B cell (primary cell): ENCODE measurements around the gene KLHL22. TPM values are rescaled to one million over a fixed set of nuclear protein-coding genes. Genes with fewer than 3 reads are reported as not detected.
"Not testable (repeated sequence)": the region's sequence is repeated elsewhere in the genome, so short reads cannot be mapped to it uniquely, and the experiment has no call there.

Experiments
- ATAC-seq: fragments of 200-7000 bp; cut with Tn5 transposase; one replicate; pipeline ENCODE4 v1.10.0; 2021; ENCODE audit warnings: low read depth, mild to moderate bottlenecking, moderate number of reproducible peaks, moderate library complexity
- CTCF ChIA-PET: fragments of 350-600 bp; sonication (Branson Sonifier 250); formaldehyde crosslinking; loops from one replicate; lab custom pipeline; 2021; ENCODE audit warnings: antibody characterized with exemption, inconsistent platforms; lab: Charles Lee
- POLR2A ChIA-PET: fragments of 350-600 bp; sonication (Branson Sonifier 250); formaldehyde crosslinking; loops from one replicate; lab custom pipeline; 2021; ENCODE audit warnings: antibody characterized with exemption; lab: Charles Lee
- DNase-seq: peaks from one replicate; pipeline ENCODE4 v3.0.0; 2013
- H2AFZ ChIP-seq: 2 replicates; pipeline ENCODE4 v1.6.1; 2012; ENCODE audit warnings: mild to moderate bottlenecking, low read depth, low read length; ENCODE audit not compliant: insufficient read depth, poor library complexity, severe bottlenecking
- H3K27ac ChIP-seq, 2 donors: 1 replicate in 1 of 2; 2 replicates in 1 of 2; pipeline ENCODE4 v1.5.1; 2012 to 2013; ENCODE audit warnings: low read length in 2 of 2, mild to moderate bottlenecking in 2 of 2, moderate library complexity in 1 of 2
- H3K27me3 ChIP-seq, 4 experiments: fragments of 200-600 bp in 1 of 4; sonication (generic) in 1 of 4; replicated peaks in 1 of 4; 1 replicate in 2 of 4; 2 replicates in 2 of 4; pipeline versions ENCODE4 v1.6.1 to v1.7.0; 2013 to 2016; ENCODE audit warnings: low read length in 3 of 4, mild to moderate bottlenecking in 2 of 4, mixed read lengths in 1 of 4, moderate library complexity in 1 of 4; ENCODE audit not compliant: insufficient read depth in 4 of 4, control insufficient read depth in 3 of 4; ENCODE audit errors: control extremely low read depth in 1 of 4
- H3K36me3 ChIP-seq, 2 experiments: replicated peaks in 1 of 2; 1 replicate in 1 of 2; 2 replicates in 1 of 2; pipeline versions ENCODE4 v1.6.1 to v1.7.1; 2013; ENCODE audit warnings: low read length in 1 of 2; ENCODE audit not compliant: insufficient read depth in 2 of 2, control insufficient read depth in 1 of 2; ENCODE audit errors: control extremely low read depth in 1 of 2, extremely low read depth in 1 of 2
- H3K4me1 ChIP-seq, 2 donors: fragments of 200-600 bp in 1 of 2; sonication (generic) in 1 of 2; 1 replicate in 1 of 2; 2 replicates in 1 of 2; pipeline versions ENCODE4 v1.5.1 to v1.6.1; 2013 to 2017; ENCODE audit warnings: low read length in 2 of 2; ENCODE audit not compliant: control insufficient read depth in 2 of 2, insufficient read depth in 2 of 2
- H3K4me2 ChIP-seq: replicated peaks from 2 replicates; pipeline ENCODE3; 2012; ENCODE audit warnings: mild to moderate bottlenecking, low read depth, low read length; ENCODE audit not compliant: poor library complexity, severe bottlenecking
- H3K4me3 ChIP-seq, 5 experiments: fragments of 200-600 bp in 1 of 5; sonication (generic) in 1 of 5; 1 replicate in 3 of 5; 2 replicates in 2 of 5; pipeline versions ENCODE4 v1.5.1 to v1.7.0; 2011 to 2016; ENCODE audit warnings: low read length in 4 of 5, mild to moderate bottlenecking in 4 of 5, low read depth in 2 of 5, control low read depth in 1 of 5, moderate library complexity in 1 of 5; ENCODE audit not compliant: insufficient read depth in 1 of 5; ENCODE audit errors: control extremely low read depth in 1 of 5, extremely low read depth in 1 of 5
- H3K79me2 ChIP-seq: fragments of 200-600 bp; sonication (generic); one replicate; pipeline ENCODE4 v1.6.0; 2016; ENCODE audit warnings: low read length; ENCODE audit not compliant: control insufficient read depth, insufficient read depth
- H3K9ac ChIP-seq: fragments of 200-600 bp; sonication (generic); 2 replicates; pipeline ENCODE4 v1.6.1; 2017; ENCODE audit warnings: mild to moderate bottlenecking, low read length, moderate library complexity
- H3K9me3 ChIP-seq, 3 donors: one replicate each; pipeline versions ENCODE4 v1.6.1 to v1.7.1; 2013; ENCODE audit warnings: low read length in 2 of 3; ENCODE audit not compliant: control insufficient read depth in 2 of 3, insufficient read depth in 1 of 3; ENCODE audit errors: control extremely low read depth in 1 of 3
- H4K20me1 ChIP-seq: 2 replicates; pipeline ENCODE4 v1.6.0; 2012; ENCODE audit warnings: mild to moderate bottlenecking, low read length; ENCODE audit not compliant: insufficient read depth, control insufficient read depth, poor library complexity, severe bottlenecking
- H3K27ac Mint-ChIP-seq: one replicate; pipeline ENCODE4 v1.8.0; 2021; ENCODE audit warnings: mixed read lengths
- H3K27me3 Mint-ChIP-seq: one replicate; pipeline ENCODE4 v1.8.0; 2021; ENCODE audit warnings: mixed read lengths
- H3K4me1 Mint-ChIP-seq: one replicate; pipeline ENCODE4 v1.8.0; 2021; ENCODE audit warnings: mixed read lengths
- H3K4me3 Mint-ChIP-seq: one replicate; pipeline ENCODE4 v1.8.0; 2021; ENCODE audit warnings: mixed read lengths
- H3K9me3 Mint-ChIP-seq: one replicate; pipeline ENCODE4 v1.8.0; 2022; ENCODE audit warnings: mixed read lengths; ENCODE audit not compliant: insufficient read depth
- CTCF ChIP-seq: fragments of 200-600 bp; IDR thresholded peaks from one replicate; pipeline ENCODE4 v1.8.0; 2022; ENCODE audit warnings: antibody characterized with exemption, mild to moderate bottlenecking
- EZH2 ChIP-seq: IDR thresholded peaks from 2 replicates; pipeline ENCODE4 v1.6.1; 2012; ENCODE audit warnings: borderline replicate concordance, low read depth, mild to moderate bottlenecking, moderate library complexity, low read length; ENCODE audit not compliant: insufficient read depth, poor library complexity, severe bottlenecking
- WGBS: methylation state at CpG from one replicate; pipeline ENCODE4 v1.1.5; 2013; ENCODE audit warnings: missing lambda C conversion rate; ENCODE audit not compliant: insufficient coverage; 5-methylcytosine and 5-hydroxymethylcytosine counted together
- intact Hi-C: fragments of 100-400 bp; cut with micrococcal nuclease; formaldehyde crosslinking; loops from one replicate; pipeline ENCODE4 v1.10.0; 2022
- polyA plus RNA-seq: library from polyadenylated mRNA; depleted of rRNA; stranded (reverse); fragments of >200 nt; gene quantifications from 2 replicates; pipeline ENCODE4 v1.2.3, GENCODE V29; 2012
- total RNA-seq, 2 donors: library from RNA; stranded (reverse); fragments of 120-200 nt in 1 of 2; gene quantifications; 1 replicate in 1 of 2; 2 replicates in 1 of 2; pipeline versions ENCODE4 v1.2.3 to v1.2.4, GENCODE V29; 2013 to 2022

KLHL22 gene
- total and polyA plus RNA-seq, 2 donors (not counting 1 experiment from before 2014, with no cell fraction given): 37.0 to 45.6 TPM

GRCh38 chr22:20471126-20471833, 24.3 kb downstream of the KLHL22 start:
- intact Hi-C loops: no loop called here
- Histone ChIP-seq H3K9me3 (no peaks in the 10 kb centered on the region), H3K79me2 (no peaks in the 10 kb centered on the region), H2AFZ (no peak overlapping the region), H3K27me3 (no peaks in the 10 kb centered on the region), H3K36me3 (peaks cover 0 to 30% of the 10 kb centered on the region in 2 experiments), H3K27ac (no peak overlapping the region), H3K4me2 (no peak overlapping the region), H3K9ac (no peak overlapping the region), H3K4me1 (no peaks in the 10 kb centered on the region), H4K20me1 (no peaks in the 10 kb centered on the region), H3K4me3 (no peak overlapping the region)
- H3K4me3 Mint-ChIP-seq: no peak overlapping the region
- ATAC-seq (no peak), DNase-seq (no peak)
- TF ChIP-seq CTCF (no peak), EZH2 (no peak)
- peaks cover 9% of the 10 kb centered on the region for H3K4me1 Mint-ChIP-seq
- ChIA-PET POLR2A (no interaction called here), CTCF (interaction anchor here (1.3 kb wide), 1 partner anchor 53 kb away, joined by 3 read pairs; no protein-coding TSS in a partner anchor)
- no peak overlapping the region for H3K27ac Mint-ChIP-seq
- WGBS: 100% methylated on average over 4 of the region's 9 CpGs
- no peaks in the 10 kb centered on the region for H3K27me3 Mint-ChIP-seq
- no peaks in the 10 kb centered on the region for H3K9me3 Mint-ChIP-seq

GRCh38 chr22:20470525-20470924, 25.1 kb downstream of the KLHL22 start:
- H3K9me3 Mint-ChIP-seq, H3K9me3 ChIP-seq, H3K79me2 ChIP-seq, H3K27ac ChIP-seq, H3K27ac Mint-ChIP-seq, H3K9ac ChIP-seq, H2AFZ ChIP-seq, H3K27me3 ChIP-seq, ATAC-seq, H3K4me2 ChIP-seq, intact Hi-C loops, H3K4me1 ChIP-seq, DNase-seq, H3K4me3 Mint-ChIP-seq, H4K20me1 ChIP-seq, H3K4me3 ChIP-seq, H3K27me3 Mint-ChIP-seq: not testable (repeated sequence)
- POLR2A ChIA-PET: interaction anchor here (0.7 kb wide), 1 partner anchor 506 kb away, joined by 5 read pairs; no protein-coding TSS in a partner anchor
- 88% methylated on average over 1 of the region's 2 CpGs for WGBS
- peaks cover 13% of the 10 kb centered on the region for H3K4me1 Mint-ChIP-seq
- peaks cover 0 to 30% of the 10 kb centered on the region in 2 experiments for H3K36me3 ChIP-seq
- CTCF ChIA-PET: interaction anchor here (1.3 to 1.5 kb wide), 2 partner anchors 14 to 52 kb away, joined by 3 to 7 read pairs; no protein-coding TSS in a partner anchor
